Fibroblast of pulmonary artery (primary cell): ENCODE data around the gene ISL1.

ENCODE experiments used
- DNase-seq: peaks from one replicate; pipeline ENCODE4 v3.0.0-alpha.2; 2010; ENCODE audit warnings: low read depth
- H3K4me3 ChIP-seq: replicated peaks from 2 replicates; pipeline ENCODE4 v1.5.1; 2011; ENCODE audit warnings: low read depth, mild to moderate bottlenecking, control low read depth, low read length, moderate library complexity
- TF ChIP-seq, protein P1 (sequence below): IDR thresholded peaks from 2 replicates; pipeline ENCODE4 v1.5.1; 2011; ENCODE audit warnings: mild to moderate bottlenecking, control low read depth, low read length, inconsistent platforms; ENCODE audit errors: missing control alignments

ISL1 gene

DNA sequence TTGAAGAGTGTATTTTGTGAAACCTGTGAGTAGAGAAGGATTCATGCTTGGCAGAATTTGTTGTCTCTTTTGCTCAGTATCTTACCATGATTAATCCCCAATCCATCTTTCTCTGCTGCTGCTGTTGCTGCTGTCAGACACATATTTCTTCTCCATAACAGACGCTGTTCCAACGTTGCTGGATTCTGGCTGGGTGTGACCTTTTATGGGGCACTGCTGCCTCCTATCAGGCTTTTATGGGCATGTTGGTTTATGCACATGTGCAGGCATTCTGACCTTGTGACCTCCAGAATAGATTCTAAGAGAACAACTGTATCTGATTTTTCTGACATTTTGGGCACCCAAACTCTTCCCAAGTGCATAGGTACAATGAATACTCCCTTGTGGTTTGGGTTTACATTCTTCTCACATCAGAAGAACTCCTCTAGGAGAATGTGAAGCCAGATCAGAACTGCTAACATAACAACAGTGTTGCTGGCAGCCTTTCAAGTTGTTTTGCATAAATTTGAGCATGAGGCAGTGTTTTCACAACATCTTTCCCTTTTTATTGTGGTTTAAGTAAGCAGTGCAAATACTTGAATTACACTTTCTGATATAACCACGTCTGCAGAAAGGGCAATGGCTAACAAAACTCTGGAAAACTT lies 9.2 kb upstream of the ISL1 start:
- TF ChIP-seq, protein P1, sequence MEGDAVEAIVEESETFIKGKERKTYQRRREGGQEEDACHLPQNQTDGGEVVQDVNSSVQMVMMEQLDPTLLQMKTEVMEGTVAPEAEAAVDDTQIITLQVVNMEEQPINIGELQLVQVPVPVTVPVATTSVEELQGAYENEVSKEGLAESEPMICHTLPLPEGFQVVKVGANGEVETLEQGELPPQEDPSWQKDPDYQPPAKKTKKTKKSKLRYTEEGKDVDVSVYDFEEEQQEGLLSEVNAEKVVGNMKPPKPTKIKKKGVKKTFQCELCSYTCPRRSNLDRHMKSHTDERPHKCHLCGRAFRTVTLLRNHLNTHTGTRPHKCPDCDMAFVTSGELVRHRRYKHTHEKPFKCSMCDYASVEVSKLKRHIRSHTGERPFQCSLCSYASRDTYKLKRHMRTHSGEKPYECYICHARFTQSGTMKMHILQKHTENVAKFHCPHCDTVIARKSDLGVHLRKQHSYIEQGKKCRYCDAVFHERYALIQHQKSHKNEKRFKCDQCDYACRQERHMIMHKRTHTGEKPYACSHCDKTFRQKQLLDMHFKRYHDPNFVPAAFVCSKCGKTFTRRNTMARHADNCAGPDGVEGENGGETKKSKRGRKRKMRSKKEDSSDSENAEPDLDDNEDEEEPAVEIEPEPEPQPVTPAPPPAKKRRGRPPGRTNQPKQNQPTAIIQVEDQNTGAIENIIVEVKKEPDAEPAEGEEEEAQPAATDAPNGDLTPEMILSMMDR, result no peak
- no peak for DNase-seq
- H3K4me3 ChIP-seq, result no peak overlapping the region

DNA sequence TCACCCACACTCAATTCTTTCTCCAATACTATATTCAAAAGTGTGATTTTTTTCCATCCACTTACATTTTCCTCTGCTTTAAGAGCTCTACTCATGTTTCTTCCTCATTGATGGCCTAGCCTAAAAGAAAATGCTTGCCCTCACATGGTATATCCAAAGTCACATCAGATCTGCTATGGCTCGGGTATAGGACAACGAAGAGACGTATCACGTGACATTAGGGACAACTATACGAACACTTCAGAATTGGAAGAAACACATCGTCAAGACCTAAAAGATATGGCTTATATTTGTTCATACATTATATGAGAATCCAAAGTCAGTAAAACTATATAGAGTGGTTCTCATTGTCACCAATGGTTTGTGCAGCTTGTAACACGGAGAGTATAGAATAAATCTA lies 8.2 kb upstream of the ISL1 start:
- no peak for DNase-seq
- TF ChIP-seq, protein P1, result no peak
- H3K4me3 ChIP-seq, result no peak overlapping the region

DNA sequence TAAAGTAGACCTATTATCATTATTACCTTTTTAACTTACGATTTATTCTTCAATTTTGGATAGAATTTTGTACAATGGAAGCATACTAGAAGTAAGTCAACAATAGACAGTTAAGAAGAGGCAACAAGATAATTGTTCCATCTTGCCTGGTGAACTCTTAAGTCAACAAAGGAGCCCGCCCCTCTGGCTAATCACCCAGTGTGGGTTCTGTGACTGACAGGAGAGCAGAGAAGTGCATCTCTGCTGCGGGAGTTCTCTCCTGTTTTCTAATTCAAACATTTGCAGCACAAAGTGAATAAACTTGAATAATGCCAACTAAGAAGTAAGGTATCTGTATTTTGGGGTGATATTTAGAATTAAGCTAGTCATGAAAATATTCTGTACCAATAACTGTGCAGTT lies 6.7 kb upstream of the ISL1 start:
- no peak for DNase-seq
- H3K4me3 ChIP-seq, result no peak overlapping the region
- TF ChIP-seq, protein P1, result no peak

DNA sequence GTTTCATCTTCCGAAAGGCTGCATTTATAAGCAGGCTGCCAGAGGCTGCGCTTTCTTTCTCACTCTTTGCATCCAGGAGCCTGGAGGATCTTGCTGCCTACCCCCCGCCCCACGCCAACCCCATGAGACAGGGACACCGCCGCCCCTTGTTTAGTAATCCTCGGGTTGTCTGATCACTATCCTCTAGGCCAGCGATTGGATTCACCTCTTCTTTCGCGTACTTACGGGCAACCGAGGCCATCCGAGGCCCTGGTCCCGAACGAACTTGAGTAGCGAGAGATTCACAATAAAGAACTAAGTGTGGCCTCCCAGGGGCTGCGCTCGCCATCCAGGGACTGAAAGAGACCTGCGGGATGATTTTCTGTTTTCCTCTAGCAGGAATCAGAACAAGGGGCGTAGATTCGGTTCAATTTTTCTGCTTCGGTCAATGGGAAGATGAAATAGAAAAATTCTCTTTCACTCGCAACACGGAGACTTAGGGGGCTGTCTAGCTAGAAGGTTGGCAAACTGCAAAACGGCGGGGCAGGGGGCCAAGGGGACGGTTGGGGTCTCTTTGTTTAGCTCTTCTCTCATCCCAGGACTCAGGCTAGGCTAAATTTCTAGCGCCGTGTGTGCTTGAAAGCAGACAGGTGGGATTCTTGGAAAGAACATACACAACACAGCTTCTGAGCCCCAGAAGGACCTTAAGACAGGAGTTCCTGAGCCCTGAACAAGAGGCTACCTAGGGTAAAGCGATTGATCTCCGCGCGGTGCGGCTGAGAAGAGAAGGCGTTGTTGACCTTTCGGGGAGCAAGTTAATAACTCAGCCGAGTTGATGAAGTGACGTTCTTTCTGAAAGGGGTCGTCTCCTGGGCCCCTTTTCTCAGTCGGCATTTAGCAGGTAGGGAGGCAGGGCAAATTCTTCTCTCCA lies 5.8 kb upstream of the ISL1 start:
- no peak overlapping the region for H3K4me3 ChIP-seq
- TF ChIP-seq, protein P1, result no peak
- no peak for DNase-seq

DNA sequence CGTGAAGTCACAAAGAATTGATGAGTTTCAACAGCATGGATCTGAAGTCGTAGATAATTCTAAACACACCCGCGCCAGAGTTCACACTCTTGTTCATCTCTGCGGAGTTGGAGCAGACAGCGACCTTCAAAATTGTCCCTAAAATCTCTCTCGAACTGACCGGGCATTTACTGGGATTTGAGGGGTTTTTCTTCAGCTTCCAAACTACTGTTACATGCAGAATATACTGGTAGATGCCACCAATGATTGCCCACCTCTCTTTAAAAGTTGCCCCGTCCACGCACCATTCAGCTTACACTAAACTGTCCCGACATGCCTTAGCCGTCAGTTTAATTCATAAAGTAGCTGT lies 5.2 kb upstream of the ISL1 start:
- no peak for DNase-seq
- TF ChIP-seq, protein P1, result no peak
- H3K4me3 ChIP-seq, result no peak overlapping the region

DNA sequence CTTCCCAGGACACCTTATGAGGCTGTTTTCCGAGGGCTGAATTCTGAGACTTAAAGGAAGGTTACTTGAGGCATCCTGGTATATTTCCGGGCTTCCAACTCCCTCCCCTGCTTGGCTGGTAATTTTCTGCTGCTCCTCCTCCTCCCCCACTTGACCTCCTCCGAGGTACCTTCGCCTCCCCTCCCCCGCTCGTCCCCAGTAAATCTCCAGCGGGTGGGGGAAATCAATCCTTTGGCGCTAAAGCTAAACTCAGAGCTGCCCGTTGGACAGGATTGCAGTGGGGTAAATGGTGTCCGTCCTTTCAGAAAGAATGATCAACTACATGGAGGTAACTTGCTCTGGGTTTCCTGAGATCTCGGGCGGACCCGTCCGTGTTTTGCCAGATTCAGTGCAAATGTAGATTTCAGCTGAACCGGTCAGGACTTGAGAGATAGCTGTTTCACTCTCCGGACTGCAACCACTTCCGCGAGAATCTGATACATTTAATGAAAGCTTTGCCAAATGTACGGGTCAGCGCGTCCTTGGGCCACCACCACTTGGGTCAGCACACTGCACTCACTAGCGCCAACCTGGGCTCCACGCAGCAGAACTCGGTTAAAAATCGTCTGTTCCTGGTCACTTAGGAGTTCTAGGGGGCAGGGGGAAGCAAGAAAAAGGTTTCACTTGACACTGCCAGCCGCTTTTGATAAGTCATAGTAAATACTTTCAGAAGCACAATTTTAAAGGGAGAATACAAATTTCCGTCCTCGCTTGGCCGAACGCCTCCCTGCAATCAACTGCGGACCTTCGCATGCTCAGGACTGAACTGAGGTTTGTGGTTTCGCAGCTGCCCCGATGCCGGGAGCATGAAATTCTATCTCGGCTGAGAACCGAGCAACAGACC lies 4.6 kb upstream of the ISL1 start:
- DNase-seq, result no peak
- TF ChIP-seq, protein P1, result no peak
- H3K4me3 ChIP-seq, result no peak overlapping the region
